Tibial artery (tissue), 4 donors: ENCODE data around the gene TRPV3.
A peak's percentile ranks its signal among the peaks of the same experiment; 100 is the strongest.

Source experiments
- DNase-seq, 2 donors: peaks; one replicate each; pipeline ENCODE4 v3.0.0-alpha.2; 2019
- H3K27ac ChIP-seq, 2 donors: fragments of 200-600 bp; sonication (generic) in 1 of 2; 1 replicate in 1 of 2; 2 replicates in 1 of 2; pipeline ENCODE4 v1.5.1; 2018 to 2019; ENCODE audit warnings: mild to moderate bottlenecking in 1 of 2
- H3K27me3 ChIP-seq, 2 donors: fragments of 200-600 bp; sonication (generic) in 1 of 2; one replicate each; pipeline versions ENCODE4 v1.5.1 to v1.6.0; 2016 to 2019
- H3K36me3 ChIP-seq, 3 donors: fragments of 200-600 bp; sonication (generic) in 2 of 3; one replicate each; pipeline ENCODE4 v1.5.1; 2016 to 2019; ENCODE audit warnings: mild to moderate bottlenecking in 2 of 3
- H3K4me1 ChIP-seq, 4 donors: fragments of 200-600 bp; sonication (generic) in 2 of 4; 1 replicate in 3 of 4; 2 replicates in 1 of 4; pipeline ENCODE4 v1.5.1; 2016 to 2019
- H3K4me3 ChIP-seq, 2 donors: fragments of 200-600 bp; sonication (generic) in 1 of 2; 1 replicate in 1 of 2; 2 replicates in 1 of 2; pipeline ENCODE4 v1.5.1; 2018 to 2019; ENCODE audit warnings: mild to moderate bottlenecking in 2 of 2
- H3K9me3 ChIP-seq, 3 donors: fragments of 200-600 bp; sonication (generic) in 1 of 3; one replicate each; pipeline ENCODE4 v1.5.1; 2016 to 2019
- intact Hi-C: fragments of 100-400 bp; cut with DNase I; formaldehyde crosslinking; loops from one replicate; pipeline ENCODE4 v1.15.0; 2023; ENCODE audit warnings: low total_unique reads
- TF ChIP-seq, protein P1 (sequence below), 2 experiments: fragments of 200-600 bp in 1 of 2; fragments of 450-650 bp in 1 of 2; IDR thresholded peaks; one replicate each; pipeline ENCODE4 v1.5.1; 2017 to 2019; ENCODE audit warnings: antibody characterized with exemption in 2 of 2, mild to moderate bottlenecking in 1 of 2, moderate library complexity in 1 of 2

Gene TRPV3

GRCh38 chr17:3557768-3558583 lies at the start of gene TRPV3:
TSS of gene TRPV3 (minus strand) at chr17:3557812. CDS start at chr17:3554850, 2,962 bp downstream.
- DNase-seq, result no peak
- H3K27me3 ChIP-seq, result peaks cover 0 to 40% of the 10 kb centered on the region in 2 donors
- no peak within 1 kb of the TSS for H3K4me3 ChIP-seq
- H3K4me1 ChIP-seq, result no peaks in the 10 kb centered on the region
- TF ChIP-seq, protein P1, sequence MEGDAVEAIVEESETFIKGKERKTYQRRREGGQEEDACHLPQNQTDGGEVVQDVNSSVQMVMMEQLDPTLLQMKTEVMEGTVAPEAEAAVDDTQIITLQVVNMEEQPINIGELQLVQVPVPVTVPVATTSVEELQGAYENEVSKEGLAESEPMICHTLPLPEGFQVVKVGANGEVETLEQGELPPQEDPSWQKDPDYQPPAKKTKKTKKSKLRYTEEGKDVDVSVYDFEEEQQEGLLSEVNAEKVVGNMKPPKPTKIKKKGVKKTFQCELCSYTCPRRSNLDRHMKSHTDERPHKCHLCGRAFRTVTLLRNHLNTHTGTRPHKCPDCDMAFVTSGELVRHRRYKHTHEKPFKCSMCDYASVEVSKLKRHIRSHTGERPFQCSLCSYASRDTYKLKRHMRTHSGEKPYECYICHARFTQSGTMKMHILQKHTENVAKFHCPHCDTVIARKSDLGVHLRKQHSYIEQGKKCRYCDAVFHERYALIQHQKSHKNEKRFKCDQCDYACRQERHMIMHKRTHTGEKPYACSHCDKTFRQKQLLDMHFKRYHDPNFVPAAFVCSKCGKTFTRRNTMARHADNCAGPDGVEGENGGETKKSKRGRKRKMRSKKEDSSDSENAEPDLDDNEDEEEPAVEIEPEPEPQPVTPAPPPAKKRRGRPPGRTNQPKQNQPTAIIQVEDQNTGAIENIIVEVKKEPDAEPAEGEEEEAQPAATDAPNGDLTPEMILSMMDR (IDR thresholded peaks at IDR 0.05), result no peak
- H3K9me3 ChIP-seq, result no peaks in the 10 kb centered on the region
- no peaks in the 10 kb centered on the region for H3K36me3 ChIP-seq
- intact Hi-C loops, result no loop called here
- H3K27ac ChIP-seq, result no peak within 1 kb of the TSS

DNA sequence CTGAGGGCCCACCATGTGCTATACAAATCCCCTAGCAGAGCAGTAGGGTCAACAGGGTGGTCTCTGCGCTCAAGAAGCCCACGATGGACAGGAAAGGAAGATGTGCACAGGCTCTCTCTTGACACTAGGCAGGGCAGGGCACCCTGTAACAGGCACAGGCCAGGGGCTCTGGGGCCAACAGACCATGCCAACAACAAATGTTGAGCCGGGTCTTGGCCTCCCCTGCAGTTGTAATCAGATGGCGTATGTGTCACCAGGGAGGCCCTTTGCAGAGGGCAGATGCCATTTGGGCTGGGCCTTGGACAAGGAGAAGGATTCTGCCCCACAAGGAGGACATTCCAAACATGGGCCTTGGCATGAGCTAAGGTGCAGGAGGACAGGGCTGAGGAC lies 46.3 kb upstream of the TRPV3 start:
- peaks cover 8 to 38% (median 21%) of the 10 kb centered on the region in 3 donors for H3K36me3 ChIP-seq
- no peak for DNase-seq
- no peaks in the 10 kb centered on the region for H3K27me3 ChIP-seq
- H3K4me3 ChIP-seq, result no peak overlapping the region
- TF ChIP-seq, protein P1 (IDR thresholded peaks at IDR 0.05), result no peak
- intact Hi-C loops, result no loop called here
- H3K9me3 ChIP-seq, result no peaks in the 10 kb centered on the region
- H3K27ac ChIP-seq, result no peak overlapping the region
- H3K4me1 ChIP-seq, result no peaks in the 10 kb centered on the region

DNA sequence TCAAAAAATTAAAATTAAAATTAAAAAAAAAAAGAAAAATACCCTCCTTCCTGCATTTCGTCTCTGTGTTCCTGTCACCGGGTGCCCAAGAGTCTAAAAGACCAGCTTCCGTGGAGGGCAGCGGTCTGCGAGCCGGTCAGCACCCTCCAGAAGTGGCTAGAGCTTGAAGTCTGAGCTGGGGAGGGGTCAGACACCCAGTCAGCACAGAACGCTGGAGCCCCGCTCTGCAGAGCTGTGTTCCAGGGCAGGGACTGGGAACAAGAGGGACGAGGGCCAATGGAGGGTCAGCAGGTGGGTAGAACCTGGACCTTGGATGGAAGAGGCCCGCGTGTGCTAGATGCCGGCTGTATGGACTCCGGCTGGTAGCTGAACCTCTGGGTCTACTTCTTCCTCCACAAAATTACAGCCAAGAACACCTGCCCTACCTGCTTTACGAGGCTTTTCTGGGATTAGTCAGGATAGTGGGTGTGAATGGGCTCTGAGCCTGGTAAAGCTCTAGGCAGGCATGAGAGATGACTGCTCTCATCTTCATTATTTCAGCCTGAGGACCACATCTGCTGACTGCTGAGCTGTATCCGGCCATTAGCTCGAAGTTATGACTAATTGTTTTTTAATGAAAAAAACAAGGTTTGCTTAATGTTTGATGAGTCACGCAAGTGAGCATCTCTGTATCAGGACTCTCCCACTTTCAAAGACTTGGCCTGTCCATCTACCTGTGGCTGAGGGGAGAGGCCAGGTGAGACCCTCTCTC lies 45.7 kb upstream of the TRPV3 start:
- Histone ChIP-seq H3K4me1 (no peaks in the 10 kb centered on the region), H3K4me3 (no peak overlapping the region), H3K27ac (no peak overlapping the region), H3K27me3 (no peaks in the 10 kb centered on the region), H3K36me3 (peaks cover 8 to 32% (median 16%) of the 10 kb centered on the region in 3 donors), H3K9me3 (no peaks in the 10 kb centered on the region)
- no peak for DNase-seq
- TF ChIP-seq, protein P1 (IDR thresholded peaks at IDR 0.05), result no peak
- intact Hi-C loops, result no loop called here

GRCh38 chr17:3602499-3602898 lies 44.9 kb upstream of the TRPV3 start:
- intact Hi-C loops, result no loop called here
- Histone ChIP-seq H3K9me3 (no peaks in the 10 kb centered on the region), H3K27me3 (no peaks in the 10 kb centered on the region), H3K4me1 (no peaks in the 10 kb centered on the region), H3K27ac (no peak overlapping the region), H3K36me3 (peaks cover 8 to 24% (median 15%) of the 10 kb centered on the region in 3 donors), H3K4me3 (no peak overlapping the region)
- TF ChIP-seq, protein P1 (IDR thresholded peaks at IDR 0.05), result peak; percentile 13 to 31
- DNase-seq, result no peak

DNA sequence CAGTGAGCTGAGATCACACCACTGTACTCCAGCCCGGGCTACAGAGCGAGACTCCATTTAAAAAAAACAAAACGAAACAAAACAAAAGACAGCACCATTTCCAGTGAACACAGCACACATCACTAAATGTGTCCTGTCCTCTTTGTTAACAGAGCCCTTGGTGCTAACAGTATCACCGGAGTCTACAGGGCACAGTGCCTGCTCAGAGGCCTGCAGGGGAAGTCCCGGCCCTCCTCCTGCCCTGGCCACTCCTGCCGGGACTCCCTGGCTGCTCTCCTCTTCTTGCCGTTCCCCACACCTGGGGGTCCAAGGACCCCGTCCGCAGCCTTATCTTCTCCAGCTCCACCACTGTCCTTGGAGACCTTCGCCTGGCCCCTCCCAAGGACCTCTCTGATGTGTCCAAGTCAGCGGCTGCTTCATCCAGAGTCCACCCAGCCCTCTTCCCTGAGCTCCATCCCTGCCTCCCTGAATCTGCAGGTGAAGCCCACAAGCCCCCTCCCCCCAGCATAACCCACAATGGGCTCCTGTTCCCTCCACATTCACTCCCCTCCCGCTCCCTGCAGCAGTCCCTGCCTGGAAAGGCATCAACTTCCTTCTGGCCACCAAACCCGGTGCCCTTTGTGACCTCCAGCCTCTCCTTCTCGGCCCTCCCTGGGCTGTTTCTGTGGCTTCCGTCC lies 43.1 kb upstream of the TRPV3 start:
- TF ChIP-seq, protein P1 (IDR thresholded peaks at IDR 0.05), result no peak
- H3K27me3 ChIP-seq, result no peaks in the 10 kb centered on the region
- H3K27ac ChIP-seq, result no peak overlapping the region
- DNase-seq, result no peak
- no peaks in the 10 kb centered on the region for H3K4me1 ChIP-seq
- no peak overlapping the region for H3K4me3 ChIP-seq
- no peaks in the 10 kb centered on the region for H3K9me3 ChIP-seq
- peaks cover 0 to 17% (median 0%) of the 10 kb centered on the region in 3 donors for H3K36me3 ChIP-seq
- intact Hi-C loops, result no loop called here
